ENCODE measurements around the gene ELAC2.
"Not testable (repeated sequence)": the region's sequence is repeated elsewhere in the genome, so short reads cannot be mapped to it uniquely, and the experiment has no call there.

ELAC2 gene

DNA sequence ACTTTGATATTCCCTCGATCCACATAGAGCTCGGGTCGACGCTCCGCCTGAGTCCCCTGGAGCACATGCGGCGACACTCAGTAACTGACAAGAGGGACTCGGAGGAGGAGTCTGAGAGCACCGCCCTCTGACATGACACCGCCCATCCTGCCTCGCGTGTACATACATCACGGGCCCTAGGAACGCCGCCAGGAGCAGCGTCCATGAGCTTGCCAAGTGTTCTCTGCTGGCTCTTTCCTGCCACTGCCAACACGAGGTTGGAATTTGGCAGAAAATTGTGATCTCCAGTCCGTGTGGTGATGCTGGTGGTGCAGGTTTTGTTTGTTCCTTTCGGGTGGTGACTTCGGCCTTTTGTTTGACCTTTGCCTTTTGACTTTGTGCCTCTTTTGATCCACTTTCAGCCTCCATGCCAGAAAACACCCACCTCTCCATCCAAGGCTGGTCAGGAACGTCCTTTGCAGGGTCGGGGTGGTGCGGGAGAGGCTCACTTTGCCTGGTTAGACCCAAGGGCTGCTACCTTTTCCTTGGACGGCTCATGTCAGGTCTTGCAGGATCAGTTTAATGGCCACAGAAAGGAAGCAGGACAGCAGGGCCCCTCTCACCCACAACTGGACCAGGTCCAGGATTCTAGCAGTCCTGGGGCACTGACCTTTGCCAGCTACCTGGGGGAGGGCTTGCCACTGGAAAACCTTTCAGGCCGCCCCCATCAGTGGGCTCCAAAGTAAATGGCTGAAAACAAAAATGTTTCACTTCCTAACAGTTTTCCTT is 27.6 kb downstream of the ELAC2 start:
- DNase-seq (ENCODE audit: low read depth in 2 of 3, low spot score in 2 of 3), result no peak

DNA sequence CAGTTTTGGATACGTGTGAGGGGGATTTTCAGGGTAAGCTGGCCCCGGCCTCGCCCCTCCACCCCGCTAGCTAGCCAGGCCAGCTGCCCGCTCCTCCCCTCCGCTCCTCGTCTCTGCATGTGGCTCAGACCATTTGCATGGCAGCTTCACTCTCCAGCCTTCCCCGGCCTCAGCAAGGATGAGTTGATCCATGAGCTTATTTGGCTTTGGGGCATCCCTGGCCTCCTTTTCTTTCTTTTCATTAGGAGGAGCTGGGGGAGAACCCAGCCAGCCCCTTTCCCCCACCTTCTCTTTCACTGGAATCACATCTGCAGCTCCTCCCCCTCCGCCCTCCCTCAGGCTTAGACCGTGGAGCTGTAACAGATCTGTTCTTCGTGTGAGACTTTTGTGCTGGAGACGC is 30.7 kb downstream of the ELAC2 start:
- DNase-seq (ENCODE audit: low read depth in 2 of 3, low spot score in 2 of 3), result no peak

DNA sequence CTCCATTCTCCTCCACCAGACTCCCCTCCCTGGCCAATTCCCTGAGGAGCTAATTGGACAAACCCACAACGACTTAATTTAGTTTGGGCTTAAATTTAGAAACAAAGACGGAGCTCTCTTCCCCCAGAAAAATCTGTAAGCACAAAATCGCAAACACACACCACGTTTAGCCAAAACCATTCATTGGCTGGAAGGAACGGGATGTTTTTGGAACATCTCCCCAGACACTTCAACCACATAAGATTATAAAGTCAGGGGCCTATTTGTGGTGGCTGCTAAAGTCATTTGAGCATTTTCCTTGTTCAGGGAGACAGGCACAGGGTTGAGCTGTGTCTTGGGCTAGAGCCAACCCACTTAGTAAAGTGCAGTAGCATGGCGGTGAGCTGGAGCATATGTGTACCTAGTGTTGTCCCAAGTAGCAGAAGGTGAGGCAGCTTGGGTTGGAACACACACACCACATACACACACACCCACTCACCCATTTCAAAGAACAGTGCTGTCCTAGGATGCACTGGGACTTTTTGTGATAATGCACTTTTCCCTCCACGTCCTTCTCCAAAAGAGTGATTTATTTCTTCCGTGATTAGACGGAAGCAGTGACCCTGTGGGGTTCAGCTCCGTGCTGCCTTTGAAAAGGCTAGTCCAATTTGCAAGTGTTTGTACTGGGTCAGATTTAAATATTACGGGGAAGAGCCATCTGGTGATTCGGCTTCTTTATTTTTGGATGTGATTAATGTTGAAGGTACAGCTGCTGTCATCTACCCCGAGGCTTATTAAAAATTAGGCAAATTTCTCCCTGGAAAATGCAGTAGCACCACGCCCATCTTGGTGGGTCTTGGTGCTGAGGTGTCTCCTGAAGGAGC is 32.2 kb downstream of the ELAC2 start:
- no peak for DNase-seq (ENCODE audit: low read depth in 2 of 3, low spot score in 2 of 3)

DNA sequence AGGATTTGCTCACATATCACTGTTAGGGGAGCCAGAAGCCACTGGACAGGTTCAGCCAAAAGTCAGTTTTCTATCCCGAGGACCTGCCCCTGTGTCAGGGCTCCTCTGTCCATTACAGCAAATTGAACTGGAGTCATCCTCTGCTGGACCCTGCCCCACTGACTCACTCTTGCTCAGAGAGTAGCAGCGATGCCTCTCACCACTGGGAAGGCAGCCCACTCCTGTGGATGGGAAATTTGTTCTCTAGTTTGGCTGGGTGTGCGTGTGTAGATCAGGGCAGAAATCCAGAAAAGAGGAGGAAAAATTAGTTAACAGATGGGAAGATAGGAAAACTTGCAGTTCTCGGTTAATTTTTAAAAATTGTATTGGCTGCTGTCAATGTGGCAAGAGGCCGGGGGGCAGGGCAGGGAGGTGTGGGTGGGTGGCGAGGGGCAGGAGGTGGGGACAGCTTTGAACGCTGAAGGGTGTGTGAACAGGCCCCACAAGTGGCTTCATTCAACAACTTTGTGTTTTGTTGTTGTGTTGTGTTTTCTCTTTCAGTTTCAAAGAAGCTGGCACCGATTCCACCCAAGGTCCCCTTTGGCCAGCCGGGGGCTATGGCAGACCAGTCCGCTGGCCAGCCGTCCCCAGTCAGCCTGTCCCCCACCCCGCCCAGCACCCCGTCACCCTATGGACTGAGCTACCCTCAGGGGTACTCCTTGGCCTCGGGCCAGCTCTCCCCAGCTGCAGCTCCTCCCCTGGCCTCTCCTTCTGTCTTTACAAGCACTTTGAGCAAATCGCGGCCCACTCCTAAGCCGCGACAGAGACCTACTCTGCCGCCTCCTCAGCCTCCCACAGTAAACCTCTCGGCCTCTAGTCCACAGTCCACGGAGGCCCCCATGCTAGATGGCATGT is 33.6 kb downstream of the ELAC2 start:
- no peak for DNase-seq (ENCODE audit: low read depth in 2 of 3, low spot score in 2 of 3)

DNA sequence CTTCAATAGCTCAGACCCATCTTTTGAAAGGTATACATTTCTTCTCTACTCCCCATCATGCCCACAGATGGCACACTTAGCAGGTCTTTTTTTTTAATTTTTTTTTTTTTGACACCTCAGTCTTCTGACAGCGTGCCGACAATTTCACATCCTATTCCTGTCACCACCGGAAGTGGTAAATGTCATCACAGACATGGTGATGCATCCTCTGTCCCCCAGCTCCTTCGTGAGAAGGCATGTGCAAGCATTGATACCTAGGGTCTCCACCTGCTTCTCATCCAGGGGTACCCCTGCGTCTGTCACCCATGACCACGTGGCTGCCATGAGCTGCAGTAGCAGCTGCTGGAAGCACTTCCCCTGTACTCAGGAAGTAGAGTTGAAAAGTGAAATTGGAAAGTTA is 35.6 kb downstream of the ELAC2 start:
- DNase-seq (ENCODE audit: low read depth in 2 of 3, low spot score in 2 of 3), result no peak

DNA sequence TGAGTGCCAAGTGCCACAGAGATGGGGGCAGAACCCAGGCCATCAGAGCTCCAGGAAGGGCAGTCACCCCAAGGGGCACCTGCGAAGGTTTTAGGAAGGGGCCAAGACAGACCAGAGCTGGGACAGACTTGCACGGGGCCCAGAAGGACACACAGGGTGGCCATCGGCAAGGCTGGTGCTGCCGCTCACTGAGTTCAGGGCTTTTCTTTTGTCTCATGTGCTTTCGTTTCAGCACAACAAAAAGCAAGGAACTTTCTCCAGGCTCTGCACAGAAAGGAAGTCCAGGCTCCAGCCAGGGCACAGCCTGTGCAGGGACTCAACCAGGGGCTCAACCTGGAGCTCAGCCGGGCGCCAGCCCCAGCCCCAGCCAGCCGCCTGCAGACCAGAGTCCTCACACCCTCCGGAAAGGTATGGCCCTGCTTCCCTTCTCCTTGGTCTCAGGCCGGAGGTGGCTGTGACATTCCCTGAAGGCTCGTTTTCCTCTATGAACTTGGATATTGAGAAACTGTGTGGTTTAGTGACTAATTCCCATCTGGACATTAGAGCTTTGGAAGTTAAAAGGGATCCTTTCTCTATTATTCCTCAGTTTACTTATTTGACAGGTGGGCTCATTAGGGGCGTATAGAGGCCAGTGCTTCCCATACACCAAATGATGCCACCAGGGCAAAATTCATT is 37.9 kb downstream of the ELAC2 start:
- no peak for DNase-seq (ENCODE audit: low read depth in 2 of 3, low spot score in 2 of 3)

DNA sequence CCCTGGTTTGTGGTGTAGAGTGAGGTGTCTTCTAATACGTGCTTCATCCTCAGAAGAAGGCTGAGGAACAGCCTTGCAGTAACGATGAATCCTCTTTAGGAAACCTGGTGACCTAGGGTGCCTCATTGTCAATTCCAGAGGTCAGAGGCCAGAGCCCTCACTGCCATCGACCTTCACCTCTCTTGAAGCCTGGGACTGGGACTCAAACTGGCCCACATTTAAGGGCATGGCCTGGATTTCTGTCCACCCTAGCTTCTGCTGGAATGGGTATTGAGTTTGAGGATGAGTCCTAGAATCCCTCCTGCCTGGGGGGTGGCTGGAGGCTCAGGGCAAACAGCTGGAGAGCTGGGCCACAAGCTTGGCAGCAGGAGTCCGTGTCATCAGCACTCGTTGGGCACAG is 38.6 kb downstream of the ELAC2 start:
- DNase-seq (ENCODE audit: low read depth in 2 of 3, low spot score in 2 of 3), result no peak

DNA sequence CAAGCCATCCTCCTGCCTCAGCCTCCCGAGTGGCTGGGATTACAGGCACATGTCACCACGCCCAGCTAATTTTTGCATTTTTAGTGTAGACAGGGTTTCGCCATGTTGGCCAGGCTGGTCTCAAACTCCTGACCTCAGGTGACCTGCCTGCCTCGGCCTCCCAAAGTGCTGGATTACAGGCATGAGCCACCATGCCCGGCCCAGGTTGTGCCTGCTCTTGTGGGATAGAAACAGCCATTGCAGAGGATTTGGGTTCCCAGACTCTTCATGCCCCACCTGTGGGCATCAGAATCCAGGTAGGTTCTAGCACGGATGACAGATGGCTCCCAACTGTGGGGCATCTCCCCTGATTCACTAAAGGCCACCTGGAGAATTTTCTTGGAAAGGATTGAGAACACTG is 39.0 kb downstream of the ELAC2 start:
- not testable (repeated sequence) for DNase-seq (ENCODE audit: low read depth in 2 of 3, low spot score in 2 of 3)

DNA sequence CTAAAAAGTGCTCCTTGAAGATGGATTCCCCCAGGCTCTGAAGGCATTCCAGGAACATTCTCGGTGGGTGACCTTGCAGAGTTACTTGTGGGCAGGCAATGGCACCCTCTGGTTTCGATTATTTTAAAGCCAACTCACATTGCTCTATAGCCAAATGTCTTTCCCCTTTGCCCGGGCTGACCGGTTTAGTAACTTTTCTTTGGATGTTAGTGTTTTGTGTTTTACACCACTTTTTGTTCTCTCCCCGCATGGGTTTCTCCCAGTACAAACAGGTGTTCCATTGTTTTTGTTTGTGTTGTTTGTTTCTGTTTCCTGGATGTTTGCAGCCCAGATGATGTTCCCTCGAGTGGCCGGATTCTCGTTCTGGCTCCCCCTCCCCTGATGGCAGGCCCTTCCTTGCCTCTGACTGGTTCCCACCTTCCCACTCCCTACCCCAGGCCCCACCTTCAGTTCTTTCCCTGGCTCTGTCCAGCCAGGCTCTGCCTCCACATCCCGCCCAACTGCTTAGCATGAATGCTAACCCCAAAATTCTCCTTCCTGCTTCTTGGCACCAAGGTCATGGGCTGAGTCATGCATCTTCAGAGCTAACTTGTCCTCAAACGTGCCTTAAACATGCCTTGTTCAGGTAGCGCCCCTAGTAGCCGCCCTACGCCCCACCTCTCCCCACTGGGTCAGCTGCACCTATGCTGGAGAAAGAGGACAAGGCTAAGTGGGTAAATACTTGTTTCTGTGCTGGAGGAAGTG is 40.6 kb downstream of the ELAC2 start:
- DNase-seq (ENCODE audit: low read depth in 2 of 3, low spot score in 2 of 3), result no peak

DNA sequence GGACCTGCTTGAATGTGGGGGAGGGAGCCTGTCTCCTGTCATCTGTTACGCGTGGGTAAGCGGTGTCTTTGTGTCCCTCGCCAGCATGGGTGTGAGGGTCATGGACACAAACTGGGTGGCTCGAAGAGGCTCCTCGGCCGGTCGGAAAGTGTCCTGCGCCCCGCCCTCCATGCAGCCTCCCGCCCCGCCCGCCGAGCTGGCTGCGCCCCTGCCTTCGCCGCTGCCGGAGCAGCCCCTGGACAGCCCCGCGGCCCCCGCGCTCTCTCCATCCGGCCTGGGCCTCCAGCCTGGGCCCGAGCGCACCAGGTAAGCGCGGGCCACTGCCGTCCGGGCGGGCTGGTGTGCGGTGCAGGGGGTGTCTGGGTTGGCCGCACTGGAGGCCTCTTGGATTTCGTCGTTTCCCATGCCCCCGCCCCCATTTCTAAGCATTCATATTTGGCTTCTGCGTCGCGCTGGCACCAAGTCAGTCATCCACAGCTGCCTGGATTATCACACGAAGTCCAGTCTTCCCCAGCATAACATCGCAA is 43.8 kb downstream of the ELAC2 start:
- no peak for DNase-seq (ENCODE audit: low read depth in 2 of 3, low spot score in 2 of 3)

DNA sequence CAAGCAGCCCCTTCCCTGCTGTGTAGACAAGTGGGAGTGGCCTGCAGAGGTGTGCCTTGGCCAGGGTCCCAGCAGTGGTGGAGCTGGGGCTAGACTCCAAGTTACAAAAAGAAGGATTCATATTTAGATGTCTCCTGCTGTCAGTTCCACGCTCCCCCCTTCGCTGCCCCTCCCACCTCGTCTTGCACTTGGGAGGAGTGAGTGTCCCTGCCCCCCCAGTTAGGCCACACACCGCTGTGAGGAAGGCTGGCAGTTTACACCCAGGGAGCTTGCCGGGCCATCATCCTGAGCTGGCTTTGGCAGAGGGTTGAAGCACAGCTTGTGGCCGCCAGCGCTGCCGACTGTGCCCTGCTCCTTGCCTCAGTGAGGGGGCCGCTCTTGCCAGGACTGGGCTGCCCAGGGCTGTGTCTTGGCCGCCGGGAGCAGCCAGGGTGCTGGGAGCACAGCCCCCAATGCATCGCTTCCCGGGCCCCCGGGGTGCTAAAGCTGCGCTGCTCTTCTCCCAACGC is 44.3 kb downstream of the ELAC2 start:
- DNase-seq (ENCODE audit: low read depth in 2 of 3, low spot score in 2 of 3), result no peak

DNA sequence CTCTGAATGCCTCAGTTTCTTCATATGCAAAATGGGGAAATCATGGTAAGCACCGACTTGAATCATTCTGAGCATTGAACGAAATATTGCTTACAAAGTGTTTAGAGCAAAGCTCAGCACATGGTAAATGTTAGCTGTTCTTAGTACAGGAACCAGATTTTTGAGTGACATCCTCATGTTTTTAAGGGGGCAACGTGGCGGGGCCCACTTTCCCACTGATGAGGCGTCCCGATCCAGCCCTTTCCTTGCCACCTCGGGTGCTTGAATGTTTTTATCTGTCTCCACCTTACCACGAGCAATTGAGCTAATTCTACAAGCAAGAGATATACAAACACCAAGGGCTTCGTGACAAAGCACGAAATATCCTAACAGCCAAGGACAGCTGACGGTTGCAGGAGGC is 49.9 kb downstream of the ELAC2 start:
- no peak for DNase-seq (ENCODE audit: low read depth in 2 of 3, low spot score in 2 of 3)

DNA sequence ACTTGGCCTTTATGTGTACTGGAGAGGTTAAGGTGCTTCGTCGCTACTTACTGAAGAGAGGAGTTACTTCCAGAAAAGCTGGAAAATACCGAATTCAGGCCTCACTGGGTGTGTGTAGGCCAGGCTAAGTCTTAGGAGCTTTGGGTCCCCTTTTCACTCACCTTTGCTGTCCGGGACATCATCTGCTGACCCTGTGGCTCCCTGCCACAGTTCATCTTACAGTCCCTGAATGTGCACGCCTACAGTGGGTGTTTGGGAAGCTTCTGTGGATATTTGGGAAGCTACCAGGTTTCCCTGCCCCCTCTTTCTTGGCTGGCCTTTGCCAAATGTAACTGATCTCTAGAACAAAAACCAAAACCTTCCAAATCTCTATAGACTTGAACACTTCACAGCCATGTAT is 51.4 kb downstream of the ELAC2 start:
- no peak for DNase-seq (ENCODE audit: low read depth in 2 of 3, low spot score in 2 of 3)

DNA sequence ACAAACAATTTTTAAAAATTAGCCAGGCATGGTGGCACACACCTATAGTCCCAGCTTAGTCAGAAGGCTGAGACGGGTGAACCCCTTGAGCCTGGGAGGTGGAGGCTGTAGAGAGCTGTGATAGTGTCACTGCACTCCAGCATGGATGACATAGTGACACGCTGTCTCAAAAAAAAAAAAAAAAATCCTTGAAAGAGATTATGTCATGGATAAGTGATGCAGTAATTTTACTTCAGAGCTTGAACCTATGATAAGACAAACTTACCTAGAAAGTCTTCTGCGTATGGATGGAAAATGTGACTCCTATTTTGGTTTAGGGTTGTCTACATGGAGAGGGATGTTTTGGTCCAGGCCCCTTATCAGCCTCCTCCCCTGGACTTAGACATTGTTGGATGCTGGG is 51.8 kb downstream of the ELAC2 start:
- DNase-seq (ENCODE audit: low read depth in 2 of 3, low spot score in 2 of 3), result no peak

DNA sequence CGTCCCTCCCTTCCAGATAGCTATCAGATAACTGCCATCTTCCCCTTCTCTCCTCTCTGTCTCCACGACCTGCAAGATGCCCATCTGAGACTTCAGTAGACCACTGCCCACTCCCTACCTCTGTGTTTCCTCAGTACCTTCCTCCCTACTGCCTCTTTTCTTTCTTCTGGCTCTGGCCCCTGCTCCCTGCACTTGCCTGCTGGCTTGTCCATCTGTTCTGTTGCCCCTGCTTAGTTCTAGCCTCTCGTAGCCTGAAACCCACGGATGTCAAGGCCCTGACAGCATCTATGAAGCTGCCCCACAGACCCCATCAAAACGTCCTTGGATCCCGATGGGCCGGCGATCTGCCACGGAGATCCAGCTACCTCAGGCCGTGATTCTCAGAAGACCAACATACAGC is 53.0 kb downstream of the ELAC2 start:
- no peak for DNase-seq (ENCODE audit: low read depth in 2 of 3, low spot score in 2 of 3)

DNA sequence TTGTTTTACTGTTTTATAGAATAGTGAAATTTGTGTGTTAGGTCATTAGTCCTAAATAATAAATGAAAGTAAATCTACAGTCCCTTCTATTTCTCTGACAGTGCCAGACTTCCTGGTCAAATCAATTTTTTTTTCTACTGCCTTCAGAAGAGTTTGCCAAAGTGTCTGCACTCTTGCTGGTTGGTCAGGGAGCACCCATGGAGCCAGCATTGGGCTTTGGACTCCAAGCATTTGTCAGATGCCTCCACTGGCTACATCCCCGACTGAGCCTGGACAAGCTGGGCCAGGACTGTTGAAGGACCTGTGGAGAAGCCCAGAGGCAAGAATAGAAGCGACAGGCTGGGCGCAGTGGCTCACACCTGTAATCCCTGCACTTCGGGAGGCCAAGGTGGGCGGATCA is 53.7 kb downstream of the ELAC2 start:
- no peak for DNase-seq (ENCODE audit: low read depth in 2 of 3, low spot score in 2 of 3)

DNA sequence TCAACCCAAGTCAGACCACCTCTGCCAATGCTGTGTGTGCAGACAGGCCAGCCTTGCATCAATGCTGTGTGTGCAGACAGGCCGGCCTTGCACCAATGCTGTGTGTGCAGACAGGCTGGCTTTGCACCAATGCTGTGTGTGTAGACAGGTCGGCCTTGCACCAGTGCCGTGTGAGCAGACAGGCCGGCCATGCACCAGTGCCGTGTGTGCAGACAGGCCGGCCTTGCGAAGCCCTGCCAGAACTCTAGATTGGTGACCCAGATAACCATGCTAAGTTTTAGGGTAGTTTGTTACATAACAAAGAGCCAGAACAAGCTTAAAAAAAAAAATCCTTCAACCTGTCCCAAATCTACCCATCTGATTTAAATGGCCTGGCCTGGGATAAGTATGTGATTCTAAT is 54.3 kb downstream of the ELAC2 start:
- no peak for DNase-seq (ENCODE audit: low read depth in 2 of 3, low spot score in 2 of 3)

DNA sequence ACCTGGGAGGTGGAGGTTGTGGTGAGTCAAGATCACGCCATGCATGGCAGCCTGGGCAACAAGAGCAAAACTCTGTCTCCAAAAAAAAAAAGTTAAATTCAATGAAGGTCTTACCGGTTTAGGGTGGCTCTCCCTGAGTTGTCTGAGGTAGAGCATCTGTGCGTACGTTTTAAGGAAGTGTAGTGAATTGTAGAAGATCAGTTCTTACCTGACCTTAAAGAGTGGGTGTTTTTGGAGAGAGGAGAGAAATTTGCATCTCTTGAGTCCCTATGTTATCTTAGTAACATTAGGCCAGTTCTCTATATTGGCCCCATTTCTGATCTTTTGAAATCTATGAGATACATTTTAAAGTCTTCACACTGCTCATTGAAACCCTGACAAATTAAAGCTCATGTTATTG is 56.2 kb downstream of the ELAC2 start:
- no peak for DNase-seq (ENCODE audit: low read depth in 2 of 3, low spot score in 2 of 3)

DNA sequence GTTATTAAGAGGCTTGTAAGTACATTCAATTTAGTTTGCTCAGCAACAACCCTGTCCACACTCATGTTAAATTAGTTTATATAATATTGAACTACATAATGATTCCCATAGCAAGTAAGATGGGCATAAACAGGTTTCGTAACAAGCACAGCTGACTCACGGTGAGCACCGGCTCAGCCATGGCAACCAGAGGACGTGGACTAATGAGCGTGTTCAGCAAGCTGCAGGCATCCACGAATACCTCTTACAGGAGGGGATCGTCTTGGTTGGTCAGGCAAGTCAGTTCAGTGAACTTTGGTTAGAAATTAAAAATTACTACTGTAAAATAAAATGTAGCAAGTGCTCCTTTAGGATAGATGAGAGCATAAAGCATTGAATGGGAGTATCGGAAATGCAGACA is 58.4 kb downstream of the ELAC2 start:
- DNase-seq (ENCODE audit: low read depth in 2 of 3, low spot score in 2 of 3), result no peak

DNA sequence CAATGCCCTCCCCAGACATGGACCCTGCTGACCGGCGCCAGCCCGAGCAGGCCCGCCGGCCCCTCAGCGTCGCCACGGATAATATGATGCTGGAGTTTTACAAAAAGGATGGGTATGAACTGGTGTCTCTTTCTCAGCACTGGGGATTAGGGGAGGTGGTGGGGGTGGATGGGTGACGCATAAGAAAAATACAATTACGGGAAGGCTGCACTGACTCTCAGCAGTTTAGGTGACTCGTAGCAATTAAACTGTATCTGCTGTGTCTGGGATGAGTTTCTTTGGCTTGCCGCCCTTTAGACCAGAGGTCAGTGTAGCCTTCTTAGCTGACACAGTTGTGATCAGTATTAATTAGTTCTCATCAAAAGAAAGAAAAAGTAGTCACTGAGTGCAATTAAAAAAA is 59.0 kb downstream of the ELAC2 start:
- no peak for DNase-seq (ENCODE audit: low read depth in 2 of 3, low spot score in 2 of 3)
